HCT116 (cell line): Measurements from ENCODE around the gene BNIP5. TPM values are rescaled to one million over a fixed set of nuclear protein-coding genes. Genes with fewer than 3 reads are reported as not detected.

ENCODE experiments used
- ATAC-seq: fragments of 200-7000 bp; cut with Tn5 transposase; 2 replicates; pipeline ENCODE4 v1.9.1; 2020; ENCODE audit warnings: mild to moderate bottlenecking, moderate library complexity
- BruUV-seq: library from RNA; stranded (reverse); fragments of 400-500 nt; replicated peaks from 2 replicates; lab custom pipeline; 2021; lab: Mats Ljungman, UMichigan
- CTCF ChIA-PET: fragments of 300-600 bp; sonication (Branson Sonifier 250); formaldehyde crosslinking; loops from one replicate; lab custom pipeline; 2021; ENCODE audit warnings: antibody characterized with exemption; lab: Charles Lee
- POLR2A ChIA-PET: fragments of 300-600, 350-600 bp; sonication (Branson Sonifier 250); formaldehyde crosslinking; loops from one replicate; lab custom pipeline; 2021; ENCODE audit warnings: antibody characterized with exemption; lab: Charles Lee
- RAD21 ChIA-PET, 2 experiments: fragments of 300-600 bp; sonication (Branson Sonifier 250); formaldehyde crosslinking; loops; one replicate each; lab custom pipeline; 2023; ENCODE audit warnings: low total read pairs in 2 of 2; ENCODE audit not compliant: uncharacterized antibody in 2 of 2, unreplicated experiment in 2 of 2, low non-redundant PET in 1 of 2; lab: Charles Lee
- DNase-seq: peaks from one replicate; pipeline ENCODE4 v3.0.0-alpha.2; 2010; ENCODE audit warnings: low read depth, low spot score
- H2AFZ ChIP-seq: fragments of 200-600 bp; shearing (Covaris generic), sonication (generic); 2 replicates; pipeline ENCODE4 v1.6.1; 2017; ENCODE audit warnings: low read depth, mixed run types, mixed read lengths, antibody characterized with exemption, low read length; ENCODE audit not compliant: poor library complexity, severe bottlenecking
- H3K27ac ChIP-seq: 2 replicates; pipeline ENCODE4 v1.5.1; 2012; ENCODE audit warnings: low read depth, low read length
- H3K27me3 ChIP-seq: fragments of 200-600 bp; sonication (generic); 2 replicates; pipeline ENCODE4 v1.6.1; 2016; ENCODE audit warnings: mixed run types, low read length, mixed read lengths; ENCODE audit not compliant: insufficient read depth
- H3K36me3 ChIP-seq, 2 experiments: fragments of 200-500 bp in 1 of 2; fragments of 200-600 bp in 1 of 2; sonication (Bioruptor generic) in 1 of 2; sonication (generic) in 1 of 2; 2 replicates each; pipeline versions ENCODE4 v1.5.1 to v1.6.1; 2014 to 2016; ENCODE audit warnings: low read length in 2 of 2, inconsistent platforms in 1 of 2, mixed read lengths in 1 of 2, mixed run types in 1 of 2; ENCODE audit not compliant: insufficient read depth in 2 of 2, control insufficient read depth in 1 of 2
- H3K4me1 ChIP-seq, 2 experiments: fragments of 200-600 bp in 1 of 2; sonication (generic) in 1 of 2; 2 replicates each; pipeline versions ENCODE4 v1.5.1 to v1.6.1; 2012 to 2017; ENCODE audit warnings: low read length in 2 of 2, inconsistent platforms in 1 of 2, mild to moderate bottlenecking in 1 of 2, mixed read lengths in 1 of 2, mixed run types in 1 of 2, moderate library complexity in 1 of 2; ENCODE audit not compliant: insufficient read depth in 2 of 2, control insufficient read depth in 1 of 2
- H3K4me2 ChIP-seq: fragments of 200-600 bp; sonication (generic); 2 replicates; pipeline ENCODE4 v1.6.1; 2017; ENCODE audit warnings: mixed run types, low read length, mixed read lengths
- H3K4me3 ChIP-seq, 2 experiments: fragments of 200-600 bp in 1 of 2; sonication (generic) in 1 of 2; replicated peaks in 1 of 2; 2 replicates each; pipeline ENCODE4 v1.5.1; 2011 to 2016; ENCODE audit warnings: low read length in 2 of 2, control low read depth in 1 of 2, low read depth in 1 of 2, mild to moderate bottlenecking in 1 of 2, mixed read lengths in 1 of 2, mixed run types in 1 of 2
- H3K79me2 ChIP-seq: fragments of 200-600 bp; sonication (generic); 2 replicates; pipeline ENCODE4 v1.6.1; 2017; ENCODE audit warnings: mild to moderate bottlenecking, mixed run types, low read length, moderate library complexity, mixed read lengths; ENCODE audit not compliant: insufficient read depth
- H3K9ac ChIP-seq: fragments of 200-600 bp; sonication (generic); 2 replicates; pipeline ENCODE4 v1.6.1; 2016; ENCODE audit warnings: low read length, mixed read lengths
- H3K9me2 ChIP-seq: fragments of 200-600 bp; sonication (generic), shearing (Covaris generic); 2 replicates; pipeline ENCODE4 v1.6.1; 2017; ENCODE audit warnings: mixed run types, mild to moderate bottlenecking, moderate library complexity; ENCODE audit not compliant: insufficient read depth
- H3K9me3 ChIP-seq, 2 experiments: fragments of 200-500 bp in 1 of 2; fragments of 200-600 bp in 1 of 2; sonication (Bioruptor generic) in 1 of 2; sonication (generic) in 1 of 2; 2 replicates each; pipeline ENCODE4 v1.6.1; 2014 to 2017; ENCODE audit warnings: low read length in 2 of 2, mixed read lengths in 2 of 2, inconsistent platforms in 1 of 2, low read depth in 1 of 2, mild to moderate bottlenecking in 1 of 2, mixed run types in 1 of 2, moderate library complexity in 1 of 2; ENCODE audit not compliant: control insufficient read depth in 1 of 2, insufficient read depth in 1 of 2
- H4K20me1 ChIP-seq: fragments of 200-600 bp; sonication (generic), shearing (Covaris generic); 2 replicates; pipeline ENCODE4 v1.6.1; 2017; ENCODE audit warnings: mixed run types, mild to moderate bottlenecking, moderate library complexity; ENCODE audit not compliant: insufficient read depth
- ATF3 ChIP-seq: IDR thresholded peaks from 2 replicates; pipeline ENCODE4 v1.6.1; 2012
- CEBPB ChIP-seq: IDR thresholded peaks from 2 replicates; pipeline ENCODE4 v1.6.1; 2012; ENCODE audit warnings: low read depth
- CTCF ChIP-seq, 3 experiments: fragments of 200-600 bp in 1 of 3; sonication (generic) in 1 of 3; IDR thresholded peaks in 2 of 3; conservative IDR thresholded peaks in 1 of 3; 2 replicates each; pipeline ENCODE4 v1.5.1; 2012 to 2017; ENCODE audit warnings: low read depth in 2 of 3, low read length in 2 of 3, antibody characterized with exemption in 1 of 3, borderline replicate concordance in 1 of 3, control low read depth in 1 of 3, mild to moderate bottlenecking in 1 of 3, mixed read lengths in 1 of 3, mixed run types in 1 of 3, moderate library complexity in 1 of 3; ENCODE audit not compliant: insufficient read depth in 1 of 3
- EGR1 ChIP-seq: IDR thresholded peaks from 2 replicates; pipeline ENCODE4 v1.6.1; 2012; ENCODE audit warnings: low read depth
- EZH2 ChIP-seq: fragments of 200-600 bp; sonication (generic); IDR thresholded peaks from 2 replicates; pipeline ENCODE4 v1.6.1; 2017; ENCODE audit warnings: antibody characterized with exemption, mixed run types
- EZH2phosphoT487 ChIP-seq: fragments of 200-600 bp; IDR thresholded peaks from 2 replicates; pipeline ENCODE4 v1.6.1; 2018; ENCODE audit warnings: antibody characterized with exemption, borderline replicate concordance
- FOSL1 ChIP-seq: IDR thresholded peaks from 2 replicates; pipeline ENCODE4 v1.6.1; 2012; ENCODE audit warnings: low read depth
- JUND ChIP-seq: IDR thresholded peaks from 2 replicates; pipeline ENCODE4 v1.6.1; 2012
- POLR2A ChIP-seq: IDR thresholded peaks from 2 replicates; pipeline ENCODE4 v1.7.0; 2011; ENCODE audit warnings: borderline replicate concordance; ENCODE audit not compliant: insufficient read depth, insufficient read length; ENCODE audit errors: extremely low read depth
- POLR2AphosphoS5 ChIP-seq: IDR thresholded peaks from 2 replicates; pipeline ENCODE4 v1.6.1; 2011; ENCODE audit warnings: mild to moderate bottlenecking, low read depth, low read length, moderate library complexity
- RAD21 ChIP-seq: IDR thresholded peaks from 2 replicates; pipeline ENCODE4 v1.6.1; 2012; ENCODE audit warnings: low read depth, mild to moderate bottlenecking
- REST ChIP-seq: IDR thresholded peaks from 2 replicates; pipeline ENCODE4 v1.6.1; 2012; ENCODE audit warnings: low read depth
- YY1 ChIP-seq: IDR thresholded peaks from 2 replicates; pipeline ENCODE4 v1.6.1; 2011; ENCODE audit warnings: low read length, low read depth, moderate library complexity, mild to moderate bottlenecking; ENCODE audit not compliant: insufficient replicate concordance; ENCODE audit errors: extremely low read depth
- ZBTB33 ChIP-seq: IDR thresholded peaks from 2 replicates; pipeline ENCODE4 v1.6.1; 2011; ENCODE audit warnings: mild to moderate bottlenecking, low read length, moderate library complexity; ENCODE audit not compliant: insufficient replicate concordance; ENCODE audit errors: extremely low read depth
- intact Hi-C: fragments of 100-400 bp; cut with micrococcal nuclease; formaldehyde crosslinking; loops from 2 replicates; pipeline ENCODE4 v1.10.0; 2022
- total RNA-seq: library from RNA; stranded (reverse); gene quantifications from one replicate; pipeline ENCODE4 v1.2.1, GENCODE V29; 2021; ENCODE audit not compliant: unreplicated experiment
- TF ChIP-seq, protein P1 (sequence below): IDR thresholded peaks from 2 replicates; pipeline ENCODE4 v1.6.1; 2012

The BNIP5 gene
- total RNA-seq, 1 experiment from 2014 or later, result not detected

DNA sequence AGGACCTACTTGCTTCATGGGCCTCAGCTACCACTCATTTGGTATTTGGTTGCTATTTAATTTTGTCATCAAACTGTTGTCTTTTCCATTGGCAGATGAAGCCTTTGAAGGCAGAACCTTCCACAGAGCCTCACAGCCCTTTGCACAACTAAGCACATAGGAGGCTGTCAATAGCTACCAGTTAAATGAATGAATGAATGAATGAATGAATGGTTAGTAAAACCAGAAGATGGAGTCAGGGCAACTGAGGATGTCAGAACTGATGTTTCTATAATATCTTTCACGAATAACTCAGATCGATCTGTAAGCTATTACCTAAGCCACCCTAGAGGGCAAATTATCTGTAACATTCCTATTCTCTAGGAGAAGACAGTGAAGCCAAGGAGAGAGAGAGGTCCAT is 19.1 kb downstream of the BNIP5 start:
- Histone ChIP-seq H3K4me3 (no peak overlapping the region), H3K27ac (no peak overlapping the region), H2AFZ (no peak overlapping the region), H3K27me3 (no peaks in the 10 kb centered on the region), H3K4me2 (no peak overlapping the region), H3K9me3 (no peaks in the 10 kb centered on the region), H3K79me2 (no peaks in the 10 kb centered on the region), H3K9ac (no peak overlapping the region), H3K36me3 (no peaks in the 10 kb centered on the region), H3K9me2 (no peaks in the 10 kb centered on the region), H3K4me1 (peaks cover 17 to 31% of the 10 kb centered on the region in 2 experiments), H4K20me1 (no peaks in the 10 kb centered on the region)
- ChIA-PET POLR2A (no interaction called here), CTCF (interaction anchor here (1.5 to 1.8 kb wide), 2 partner anchors 15 to 23 kb away, joined by 4 to 7 read pairs; no protein-coding TSS in a partner anchor), RAD21 (no interaction called here)
- BruUV-seq, result no TSS peak
- ATAC-seq (no peak), DNase-seq (no peak)
- TF ChIP-seq CEBPB, result no peak
- TF ChIP-seq POLR2AphosphoS5, result no peak
- TF ChIP-seq ZBTB33, result no peak
- no peak for TF ChIP-seq YY1
- TF ChIP-seq RAD21, result no peak
- TF ChIP-seq CTCF (IDR thresholded peaks at IDR 0.05 in 2 of 3, conservative IDR thresholded peaks at IDR 0.05 in 1 of 3; ENCODE audit: borderline replicate concordance in 1 of 3, insufficient read depth in 1 of 3, low read depth in 2 of 3, low read length in 2 of 3), result no peak
- TF ChIP-seq REST, result no peak
- no peak for TF ChIP-seq EGR1
- TF ChIP-seq, protein P1, sequence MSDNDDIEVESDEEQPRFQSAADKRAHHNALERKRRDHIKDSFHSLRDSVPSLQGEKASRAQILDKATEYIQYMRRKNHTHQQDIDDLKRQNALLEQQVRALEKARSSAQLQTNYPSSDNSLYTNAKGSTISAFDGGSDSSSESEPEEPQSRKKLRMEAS, result no peak
- TF ChIP-seq FOSL1, result no peak
- no peak for TF ChIP-seq EZH2phosphoT487
- TF ChIP-seq ATF3, result no peak
- TF ChIP-seq POLR2A, result no peak
- TF ChIP-seq JUND, result no peak
- no peak for TF ChIP-seq EZH2
- intact Hi-C loops, result no loop called here
